GF-D8 (cell line): ENCODE results near the gene GRIK1.

Experiments used
- DNase-seq: peaks from one replicate; lab custom pipeline; 2025; lab: John Stamatoyannopoulos, UW

Gene GRIK1

DNA sequence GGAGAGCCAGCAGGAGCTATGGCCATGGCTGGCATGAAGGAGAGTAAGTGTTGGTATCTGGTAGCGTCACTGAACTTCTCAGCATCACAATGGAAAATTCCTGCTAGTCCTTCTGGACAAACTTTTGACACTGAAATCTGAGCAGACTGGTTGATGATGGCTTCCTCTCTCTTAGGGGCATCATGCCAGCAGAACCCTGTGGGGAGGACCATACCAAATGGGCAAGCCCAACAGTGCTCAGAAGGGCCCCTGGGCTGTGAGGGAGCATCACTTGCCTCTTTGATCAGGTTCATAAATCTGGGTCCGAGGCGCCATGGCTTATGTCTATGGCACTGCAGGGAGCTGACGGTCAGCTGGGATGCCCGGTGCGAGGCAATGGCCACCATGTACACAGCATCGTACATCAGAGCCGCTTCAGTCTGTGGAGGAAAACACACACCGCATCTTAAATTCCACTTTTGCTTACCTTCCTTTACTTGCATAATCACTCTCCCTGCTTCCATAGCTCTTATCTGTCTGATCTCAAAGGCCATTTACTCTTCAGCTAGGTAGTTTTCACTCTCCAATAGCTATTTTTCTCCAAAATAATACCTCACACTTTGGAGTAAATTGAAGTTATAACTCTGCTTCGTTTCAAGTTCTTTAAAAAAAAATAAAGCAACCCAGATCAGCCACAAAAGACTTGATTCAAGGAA, 297.1 kb downstream of the GRIK1 start:
- DNase-seq, result no peak

DNA sequence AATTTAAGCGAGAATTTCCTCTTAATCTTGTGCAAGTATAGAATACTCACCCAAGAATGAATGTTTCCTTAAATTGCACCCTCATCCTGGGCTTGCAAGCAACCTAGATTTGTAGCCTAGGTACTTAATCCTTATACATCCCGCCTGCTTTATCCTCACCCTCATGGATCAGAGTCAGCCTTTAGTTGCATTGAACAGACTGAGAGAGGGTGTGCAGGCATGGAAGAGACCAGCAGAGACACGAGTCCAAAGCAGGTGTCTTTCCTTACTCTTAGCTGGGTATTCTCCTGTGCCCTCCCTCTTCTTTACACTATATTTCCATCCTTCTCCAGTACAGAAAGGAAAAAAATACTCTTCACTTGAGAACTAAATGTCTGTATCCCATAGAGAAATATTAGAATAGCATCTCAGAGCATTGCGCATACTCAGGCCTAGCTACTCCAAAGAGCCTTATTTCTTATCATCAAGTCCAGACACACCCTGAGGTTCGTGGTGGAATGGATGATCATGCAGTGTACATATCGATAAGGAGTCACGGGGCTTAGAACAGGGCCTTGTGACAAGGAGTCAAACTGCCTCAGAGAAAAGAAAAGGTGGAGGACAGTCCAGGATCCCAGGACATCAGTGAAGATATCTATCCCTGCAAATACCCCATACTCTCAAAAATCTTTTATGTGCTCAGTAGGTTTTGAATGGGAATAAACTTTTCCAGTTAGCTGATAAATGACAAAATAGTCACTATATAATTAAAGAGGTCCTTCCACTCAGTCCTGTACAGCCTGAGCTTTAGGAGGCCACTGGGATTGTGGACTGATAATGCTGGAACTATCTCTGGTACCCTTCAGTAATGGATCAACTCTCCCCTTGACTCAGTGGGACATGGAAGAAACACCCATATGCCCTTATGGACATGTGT, 297.9 kb downstream of the GRIK1 start:
- no peak for DNase-seq

DNA sequence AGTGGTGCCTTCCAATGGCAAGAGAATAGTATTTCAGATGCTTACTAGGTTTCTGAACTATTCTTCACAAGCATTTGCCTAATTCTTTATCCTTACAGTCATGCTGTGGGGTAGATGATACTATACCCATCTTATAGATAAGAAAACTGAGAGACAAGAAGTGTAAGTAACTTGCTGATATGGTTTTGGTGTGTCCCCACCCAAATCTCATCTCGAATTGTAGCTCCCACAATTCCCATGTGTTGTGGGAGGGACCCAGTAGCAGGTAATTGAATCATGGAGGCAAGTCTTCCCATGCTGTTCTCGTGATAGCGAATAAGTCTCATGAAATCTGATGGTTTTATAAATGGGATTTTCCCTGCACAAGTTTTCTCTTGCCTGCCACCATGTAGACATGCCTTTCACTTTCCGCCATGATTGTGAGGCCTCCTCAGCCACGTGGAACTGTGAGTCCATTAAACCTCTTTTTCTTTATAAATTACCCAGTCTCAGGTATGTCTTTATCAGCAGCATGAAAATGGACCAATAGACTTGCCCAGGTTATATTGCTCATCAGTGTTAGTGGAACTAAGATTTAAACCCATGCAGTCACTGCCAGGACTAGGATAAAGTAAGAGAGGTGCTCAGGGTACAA, 298.7 kb downstream of the GRIK1 start:
- no peak for DNase-seq

DNA sequence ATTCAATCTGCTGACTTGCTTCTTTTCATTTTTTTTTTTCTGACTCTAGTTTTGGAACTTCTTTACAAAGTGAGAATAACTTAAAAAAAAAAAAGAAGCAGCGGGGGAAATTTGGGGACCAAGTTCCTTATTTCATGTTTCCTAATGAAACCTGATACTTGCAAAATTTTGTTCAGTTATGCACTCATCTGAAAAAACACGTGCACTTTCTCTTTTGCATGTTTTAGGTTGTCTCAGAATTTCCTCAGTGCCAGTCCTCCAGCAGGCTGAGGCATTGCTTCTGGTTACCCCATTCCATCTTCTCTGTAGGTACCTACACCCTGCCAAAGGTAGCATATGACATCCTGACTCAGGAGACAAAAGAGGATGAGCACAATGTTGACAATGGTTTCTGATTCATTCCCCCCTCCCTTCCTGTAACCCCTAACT, 299.7 kb downstream of the GRIK1 start:
- DNase-seq, result peak; percentile 17

DNA sequence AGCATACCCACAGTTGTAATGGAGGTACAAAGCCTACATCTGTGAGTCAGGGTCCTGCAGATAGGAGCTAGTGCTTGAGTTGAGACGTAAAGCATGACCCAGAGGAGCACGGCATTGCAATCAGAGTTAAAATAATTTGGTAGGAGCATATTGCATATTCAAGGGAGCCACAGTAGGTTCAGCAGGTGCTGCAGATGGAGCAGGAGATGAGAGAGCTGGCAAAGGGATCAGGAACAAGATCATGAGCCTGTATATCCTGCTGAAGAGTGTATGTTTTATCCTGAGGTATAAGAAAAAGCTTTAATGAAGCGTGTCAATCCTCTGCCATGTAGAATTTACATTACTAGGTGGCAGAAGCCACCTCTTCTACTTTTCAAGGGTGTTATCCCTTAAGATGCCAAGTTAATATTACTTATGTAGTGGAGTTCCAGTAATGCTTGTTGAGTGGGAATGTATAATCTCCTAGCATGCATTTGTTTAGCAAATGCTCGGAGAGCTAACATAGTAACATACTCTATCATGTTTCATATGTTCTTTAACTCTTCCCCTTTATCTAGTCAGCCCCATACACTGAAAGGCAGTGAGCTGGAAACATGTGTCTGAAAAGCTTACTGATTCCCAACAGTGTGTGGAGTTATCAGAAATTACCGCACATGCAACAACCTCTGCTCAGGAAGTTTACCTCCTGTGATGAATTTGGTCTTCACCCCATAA, 300.3 kb downstream of the GRIK1 start:
- no peak for DNase-seq

DNA sequence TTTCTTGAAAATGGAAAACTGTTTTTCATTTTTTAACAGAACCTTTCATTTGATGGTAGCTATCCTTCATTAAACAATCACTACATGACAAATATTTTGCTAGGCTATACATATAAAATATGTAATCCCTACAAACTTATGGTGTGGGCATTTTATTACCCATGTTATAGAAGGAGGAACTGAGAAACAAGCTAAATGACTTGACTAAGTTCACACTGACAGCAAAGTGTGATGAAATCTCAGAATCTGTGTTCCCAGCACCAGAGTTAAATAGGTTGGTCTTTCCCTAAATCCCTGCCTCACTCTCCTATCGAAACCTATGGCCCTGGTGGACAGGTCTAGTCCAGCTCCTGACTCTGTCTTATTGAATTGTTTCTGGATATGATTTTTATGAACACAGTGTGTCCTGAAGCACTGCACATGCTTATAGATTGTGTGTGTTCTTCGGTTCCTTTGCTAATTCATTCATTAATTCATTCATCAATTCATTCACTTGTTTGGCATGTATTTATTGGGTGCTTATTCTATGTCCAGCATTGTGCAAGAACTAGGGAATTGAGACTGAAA, 301.0 kb downstream of the GRIK1 start:
- DNase-seq, result no peak

DNA sequence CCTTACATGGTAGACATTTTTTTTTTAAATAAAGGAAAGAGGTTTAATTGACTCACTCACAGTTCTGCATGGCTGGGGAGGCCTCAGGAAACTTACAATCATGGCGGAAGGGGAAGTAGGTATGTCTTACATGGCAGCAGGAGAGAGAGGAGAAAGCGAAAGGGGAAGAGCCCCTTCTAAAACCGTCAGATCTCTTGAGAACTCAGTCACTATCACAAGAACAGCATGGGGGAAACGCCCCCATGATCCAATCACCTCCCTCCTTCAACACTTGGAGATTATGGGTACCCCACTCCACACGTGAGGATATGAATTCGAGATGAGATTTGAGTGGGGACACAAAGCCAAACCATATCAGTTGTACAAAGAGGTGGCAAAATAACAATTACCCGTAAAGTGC, 301.7 kb downstream of the GRIK1 start:
- no peak for DNase-seq

DNA sequence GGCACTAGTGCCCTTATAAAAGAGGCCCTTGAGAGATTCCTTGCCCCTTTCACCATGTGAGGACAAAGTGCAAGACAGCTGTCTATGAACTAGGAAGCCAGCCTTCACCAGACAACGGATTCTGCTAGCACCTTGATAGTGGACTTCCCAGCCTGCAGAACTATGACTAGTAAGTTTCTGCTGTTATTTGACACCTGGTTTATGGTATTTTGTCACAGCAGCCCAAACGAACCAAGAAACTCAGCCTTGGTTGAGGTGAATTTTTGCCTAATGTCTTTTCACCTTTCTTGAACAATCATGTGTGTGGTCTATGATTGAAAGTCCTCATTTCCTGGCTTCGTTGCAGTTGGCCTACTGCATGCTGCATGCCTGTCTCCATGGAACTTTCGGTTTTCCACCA, 302.2 kb downstream of the GRIK1 start:
- no peak for DNase-seq

DNA sequence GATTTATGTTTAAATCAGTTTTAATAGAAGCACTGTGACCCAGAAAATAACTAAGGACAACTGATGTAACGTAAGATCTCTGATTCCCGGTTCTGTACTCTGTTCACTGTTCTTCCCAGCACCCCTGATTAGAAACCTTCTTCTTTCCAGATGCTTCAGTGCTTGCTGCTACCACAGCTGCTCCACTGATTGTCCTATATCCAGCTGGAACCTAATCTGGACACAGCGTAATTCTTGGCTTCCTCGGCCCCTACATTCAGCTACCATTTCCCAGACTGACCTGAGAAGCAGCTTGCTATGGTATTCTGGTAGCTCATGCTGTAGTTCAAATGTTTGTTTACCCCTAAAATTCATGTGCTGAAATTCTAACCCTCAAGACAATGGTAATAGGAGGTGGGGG, 302.7 kb downstream of the GRIK1 start:
- DNase-seq, result no peak

DNA sequence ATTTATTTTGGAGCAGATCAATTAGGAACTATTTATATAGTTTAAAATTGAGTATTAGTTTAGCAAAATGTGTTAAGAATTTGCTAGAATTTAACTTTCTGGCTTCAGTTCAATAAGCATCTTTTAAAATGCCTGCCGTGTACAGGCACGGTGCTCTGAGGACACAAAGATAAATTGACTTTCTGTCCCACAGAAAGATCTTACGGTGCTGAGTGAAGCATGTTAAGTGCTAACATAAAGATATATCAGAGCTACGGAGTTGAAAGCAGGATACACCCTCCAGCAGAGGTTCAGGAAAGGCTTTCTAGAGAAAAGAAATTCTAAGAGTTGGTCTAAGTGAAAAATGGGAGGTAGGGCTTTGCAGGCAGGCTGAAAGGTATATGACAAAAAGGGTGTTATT, 305.4 kb downstream of the GRIK1 start:
- no peak for DNase-seq

DNA sequence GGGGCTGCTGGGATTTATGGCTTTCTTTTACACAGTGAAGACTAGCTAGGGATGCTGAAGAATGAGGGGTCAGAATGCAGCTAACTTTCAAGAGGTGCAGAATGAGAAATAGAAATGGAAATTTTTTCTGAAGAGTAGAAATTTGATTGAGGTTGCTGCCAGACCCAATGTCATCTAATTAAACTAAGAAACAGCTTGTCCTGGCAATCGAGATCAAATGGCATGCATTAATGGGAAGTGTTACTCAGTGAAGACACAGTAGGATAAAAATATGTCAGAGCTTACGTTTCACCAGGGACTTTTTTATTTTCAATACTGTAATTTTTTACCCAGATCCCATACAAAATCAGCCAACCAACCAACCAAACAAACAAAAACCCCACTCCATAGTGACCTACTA, 306.0 kb downstream of the GRIK1 start:
- no peak for DNase-seq

DNA sequence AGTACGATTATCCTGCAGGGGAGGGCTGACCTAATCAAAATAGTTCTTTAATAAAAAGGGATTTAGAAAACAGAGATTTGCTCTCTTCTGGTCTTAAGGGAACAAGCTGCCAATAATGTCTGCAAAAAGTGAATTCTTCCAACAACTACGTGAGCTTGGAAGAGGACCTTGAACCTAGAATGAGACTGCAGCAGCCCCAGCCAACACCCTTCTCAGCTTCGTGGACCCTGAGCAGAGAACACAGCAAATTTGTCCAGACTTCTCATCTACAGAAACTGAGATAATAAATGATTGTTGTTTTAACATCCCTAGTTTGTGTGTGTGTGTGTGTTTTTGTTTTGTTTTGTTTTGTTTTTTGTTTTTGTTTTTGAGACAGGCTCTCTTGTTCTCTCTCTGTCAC, 309.4 kb downstream of the GRIK1 start:
- DNase-seq, result no peak

DNA sequence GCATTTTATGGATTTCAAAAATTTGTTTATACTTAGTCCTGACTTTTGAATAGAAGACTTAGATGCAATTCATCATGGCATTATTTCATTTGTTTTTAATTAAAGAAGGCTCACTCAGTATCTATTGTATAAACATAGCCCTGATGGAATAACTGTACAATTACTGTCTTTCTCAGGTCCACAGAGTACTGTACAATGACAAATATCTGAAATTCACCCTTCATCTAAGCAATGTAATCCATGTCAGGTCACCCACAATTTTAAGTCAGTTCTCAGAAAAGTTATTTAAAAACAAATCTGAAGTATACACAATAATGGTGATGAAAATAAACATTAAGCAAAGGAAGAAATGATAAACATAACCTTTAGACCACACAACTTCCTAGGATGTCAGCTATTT, 311.9 kb downstream of the GRIK1 start:
- DNase-seq, result no peak

DNA sequence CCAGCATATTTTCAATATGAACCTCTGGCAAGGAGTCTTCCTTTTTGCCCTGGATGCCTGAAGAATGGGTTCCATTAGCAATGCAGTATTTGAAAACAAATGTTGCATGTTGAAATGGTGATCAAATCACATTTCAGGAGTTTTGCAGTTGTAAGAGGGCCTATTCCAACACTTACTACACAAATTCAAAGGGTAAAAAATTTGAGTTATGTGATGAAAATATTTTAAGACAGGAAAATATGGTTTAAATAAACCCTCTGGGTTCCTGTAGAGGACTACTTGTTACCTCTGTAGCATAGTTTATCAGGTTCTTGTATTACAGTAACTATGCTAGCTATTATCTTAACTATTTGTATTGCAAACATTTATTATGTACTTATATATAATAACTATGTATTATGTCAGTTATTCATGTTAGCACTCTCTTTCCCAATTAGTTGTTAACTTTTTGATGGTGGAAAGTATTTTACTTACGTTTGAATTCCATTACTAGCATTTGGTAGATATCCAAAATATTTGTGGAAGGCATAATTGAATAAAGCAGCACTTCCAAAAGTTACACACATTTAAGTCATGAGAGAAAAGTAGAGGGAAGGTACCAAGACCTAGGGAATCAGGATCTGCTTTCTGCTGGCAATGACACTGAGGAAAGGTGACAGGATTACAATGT, 312.9 kb downstream of the GRIK1 start:
- no peak for DNase-seq

DNA sequence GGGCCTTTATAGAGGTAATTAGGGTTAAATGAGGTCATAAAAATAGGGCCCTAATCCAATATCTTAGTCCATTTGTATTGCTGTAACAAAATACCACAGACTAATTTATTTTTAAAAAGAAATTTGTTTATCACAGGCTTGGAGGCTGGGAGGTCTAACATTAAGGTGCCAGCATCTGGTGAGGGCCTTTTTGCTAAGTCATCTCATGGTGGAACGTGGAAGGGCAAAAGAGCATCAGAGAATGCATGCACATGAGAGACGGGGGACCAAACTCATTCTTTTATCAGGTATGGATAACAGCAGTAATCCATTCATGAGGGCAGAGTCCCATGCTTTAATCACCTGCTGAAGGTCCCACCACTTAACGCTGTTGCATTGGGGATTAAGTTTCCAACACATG, 313.8 kb downstream of the GRIK1 start:
- no peak for DNase-seq

DNA sequence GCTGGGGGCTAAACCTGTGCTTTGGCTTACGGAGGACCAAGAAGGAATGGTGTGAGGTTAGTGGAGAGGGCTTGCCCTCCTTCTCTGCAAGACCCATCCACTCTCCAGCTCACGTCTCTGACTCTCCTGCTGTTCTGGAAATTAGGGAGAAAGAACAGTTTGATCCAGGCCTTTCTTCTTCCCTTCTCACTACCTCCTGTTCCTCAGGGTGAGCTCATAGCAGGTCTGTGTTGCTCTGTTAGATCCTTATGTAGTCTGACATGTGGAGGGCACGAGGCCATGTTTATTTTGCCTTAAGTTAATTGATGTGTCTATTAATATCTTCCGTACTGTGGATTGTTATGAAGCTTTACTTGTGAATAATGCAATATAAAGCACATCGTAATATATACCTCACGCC, 315.0 kb downstream of the GRIK1 start:
- DNase-seq, result no peak

DNA sequence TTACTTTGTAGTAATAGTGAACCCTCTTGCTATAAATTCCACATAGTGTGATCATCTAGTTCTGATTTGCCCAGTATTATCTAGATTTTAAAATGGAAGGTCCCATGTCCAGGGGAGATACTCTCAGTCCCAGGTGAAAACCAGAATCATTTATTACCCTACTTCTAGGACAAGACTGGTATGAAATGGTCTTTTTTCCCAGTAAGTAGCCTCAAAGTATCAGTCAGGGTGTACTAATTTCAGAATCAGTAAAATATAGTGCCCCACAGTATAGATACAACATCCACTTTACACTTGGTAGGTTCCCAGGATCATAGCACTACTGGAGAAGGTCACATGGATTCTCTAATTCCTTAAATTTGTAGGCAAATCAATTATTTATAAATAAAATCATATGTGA, 318.3 kb downstream of the GRIK1 start:
- no peak for DNase-seq

DNA sequence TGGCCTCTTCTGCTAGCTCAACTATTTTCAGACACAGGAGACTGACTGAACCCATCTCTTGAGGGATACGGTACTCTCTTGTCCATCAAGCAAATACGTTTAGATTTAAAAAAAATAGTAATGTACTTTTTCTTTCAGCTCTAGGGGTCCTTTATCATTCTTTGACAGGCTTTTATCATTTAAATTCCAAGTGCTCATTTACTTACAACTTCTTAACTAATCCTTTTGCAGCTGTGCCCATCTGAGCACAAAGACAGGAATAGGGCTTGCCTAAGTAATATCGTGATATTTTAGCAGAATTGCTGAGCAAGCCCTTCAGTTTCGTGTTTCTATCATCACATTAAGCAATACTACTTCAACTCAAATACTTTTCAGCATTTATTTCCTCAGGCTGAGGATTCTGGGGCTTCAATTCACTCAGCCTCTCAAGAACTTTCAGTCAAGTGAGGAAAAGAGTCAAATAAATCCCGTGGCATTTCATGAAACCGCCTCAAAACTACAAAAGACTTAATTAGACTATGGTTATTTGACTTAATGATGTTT, 323.5 kb downstream of the GRIK1 start:
- no peak for DNase-seq

DNA sequence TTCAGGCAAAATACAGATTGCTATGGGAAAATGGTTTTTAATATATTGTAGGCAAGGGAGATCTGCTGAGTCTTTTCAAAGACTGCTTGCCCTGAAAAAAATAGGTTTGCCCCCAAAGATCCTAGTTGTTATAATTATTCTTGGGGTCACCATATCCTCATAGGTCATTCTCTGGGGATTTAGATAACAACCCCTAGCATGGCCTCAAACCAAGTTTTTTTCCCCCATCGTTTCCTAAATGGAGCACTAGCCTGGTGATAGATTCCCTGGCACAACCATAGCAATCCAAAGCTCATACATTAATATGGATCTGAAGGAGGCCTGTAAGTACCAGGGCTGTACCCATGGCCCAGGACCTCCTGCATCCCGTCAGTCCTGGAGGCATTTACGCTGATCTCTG, 325.9 kb downstream of the GRIK1 start:
- no peak for DNase-seq

DNA sequence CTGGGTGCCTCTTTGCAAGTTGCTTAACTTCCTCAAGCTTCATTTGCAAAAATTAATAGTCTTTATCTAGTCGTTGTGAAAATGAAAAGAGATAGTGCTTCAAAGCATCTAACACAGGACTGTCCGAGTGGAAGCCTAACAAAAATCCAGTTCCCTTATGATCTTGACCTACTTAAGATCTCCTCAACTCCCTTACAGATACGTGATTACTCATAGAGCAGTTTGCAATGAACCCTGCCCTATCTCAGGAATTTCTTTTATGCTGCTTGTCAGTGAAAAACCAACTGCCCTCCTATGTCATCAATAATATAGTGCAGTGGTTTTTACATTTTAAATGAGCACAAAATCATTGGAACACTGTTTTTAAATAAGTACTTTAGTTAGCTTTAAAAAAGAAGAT, 326.8 kb downstream of the GRIK1 start:
- DNase-seq, result no peak

DNA sequence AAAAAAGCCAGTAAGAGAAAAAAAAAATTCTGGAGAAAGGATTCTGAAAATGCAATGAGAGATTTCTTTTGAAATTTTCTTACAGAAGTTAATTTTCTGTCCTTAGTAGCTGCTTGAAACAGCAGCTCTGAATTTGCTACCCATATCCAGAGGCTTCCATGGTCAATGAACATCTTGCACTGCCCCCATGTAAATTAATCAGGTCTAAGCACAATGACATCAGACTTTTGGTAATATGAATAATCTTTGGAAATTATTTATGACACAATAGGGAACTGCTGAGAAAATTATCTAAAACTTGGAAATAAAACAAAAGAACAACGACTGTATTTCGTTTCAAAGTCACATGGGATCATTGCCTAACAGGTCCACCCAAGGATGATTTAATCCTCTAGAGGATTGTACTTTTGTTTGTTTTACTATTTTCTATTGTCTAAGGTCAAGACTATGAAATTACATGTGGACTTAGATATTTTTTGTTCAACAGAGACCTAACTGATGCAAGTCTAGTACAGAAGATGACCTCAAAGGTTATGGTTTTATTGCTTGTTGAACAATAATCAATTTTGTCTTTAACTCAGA, 328.9 kb downstream of the GRIK1 start:
- no peak for DNase-seq
